HG03432 (cell line): ENCODE data around the gene DNAJB8.

Experiments used
- ATAC-seq: cut with Tn5 transposase; IDR thresholded peaks from one replicate; pipeline ENCODE4 v1.9.1; 2021; ENCODE audit warnings: mild to moderate bottlenecking, moderate library complexity; ENCODE audit not compliant: unreplicated experiment

Gene DNAJB8

GRCh38 chr3:128495435-128495970, 28.8 kb upstream of the DNAJB8 start:
- no peak for ATAC-seq

GRCh38 chr3:128494367-128494650, 27.6 kb upstream of the DNAJB8 start:
- no peak for ATAC-seq

- no peak for ATAC-seq
These were observed 27.1 kb upstream of the DNAJB8 start for GRCh38 chr3:128493570-128494366.

- no peak for ATAC-seq
These were observed 26.2 kb upstream of the DNAJB8 start, which contains the start of gene GATA2 for GRCh38 chr3:128492671-128493569. Gene GATA2, minus strand, starts transcription at chr3:128493201. Its CDS starts 6,170 bp downstream, at chr3:128487031.

GRCh38 chr3:128491941-128492670, 25.4 kb upstream of the DNAJB8 start:
- no peak for ATAC-seq

- ATAC-seq, result no peak
These were observed 24.9 kb upstream of the DNAJB8 start for GRCh38 chr3:128491691-128491940.

GRCh38 chr3:128490915-128491690, 24.4 kb upstream of the DNAJB8 start:
- no peak for ATAC-seq

- no peak for ATAC-seq
These were observed 23.9 kb upstream of the DNAJB8 start for GRCh38 chr3:128490650-128490914.

- ATAC-seq, result no peak
These were observed 23.4 kb upstream of the DNAJB8 start for GRCh38 chr3:128489927-128490649.

GRCh38 chr3:128489674-128489926, 22.9 kb upstream of the DNAJB8 start:
- ATAC-seq, result no peak

- no peak for ATAC-seq
These were observed 22.4 kb upstream of the DNAJB8 start for GRCh38 chr3:128488991-128489673.

- ATAC-seq, result no peak
These were observed 21.9 kb upstream of the DNAJB8 start for GRCh38 chr3:128488636-128488990.

GRCh38 chr3:128487813-128488635, 21.3 kb upstream of the DNAJB8 start:
- ATAC-seq, result no peak

- no peak for ATAC-seq
These were observed 20.8 kb upstream of the DNAJB8 start for GRCh38 chr3:128487538-128487812.

- ATAC-seq, result no peak
These were observed 20.2 kb upstream of the DNAJB8 start for GRCh38 chr3:128486681-128487537.

GRCh38 chr3:128486205-128486628, 19.5 kb upstream of the DNAJB8 start:
- ATAC-seq, result no peak

- ATAC-seq, result no peak
These were observed 18.9 kb upstream of the DNAJB8 start for GRCh38 chr3:128485282-128486204.
